GM21576 (cell line): ENCODE data around the gene C12orf50.
"Not testable (repeated sequence)": the region's sequence is repeated elsewhere in the genome, so short reads cannot be mapped to it uniquely, and the experiment has no call there.

Experiments used
- ATAC-seq: cut with Tn5 transposase; IDR thresholded peaks from one replicate; pipeline ENCODE4 v1.9.1; 2021; ENCODE audit warnings: mild to moderate bottlenecking, moderate library complexity; ENCODE audit not compliant: unreplicated experiment

C12orf50 gene, protein sequence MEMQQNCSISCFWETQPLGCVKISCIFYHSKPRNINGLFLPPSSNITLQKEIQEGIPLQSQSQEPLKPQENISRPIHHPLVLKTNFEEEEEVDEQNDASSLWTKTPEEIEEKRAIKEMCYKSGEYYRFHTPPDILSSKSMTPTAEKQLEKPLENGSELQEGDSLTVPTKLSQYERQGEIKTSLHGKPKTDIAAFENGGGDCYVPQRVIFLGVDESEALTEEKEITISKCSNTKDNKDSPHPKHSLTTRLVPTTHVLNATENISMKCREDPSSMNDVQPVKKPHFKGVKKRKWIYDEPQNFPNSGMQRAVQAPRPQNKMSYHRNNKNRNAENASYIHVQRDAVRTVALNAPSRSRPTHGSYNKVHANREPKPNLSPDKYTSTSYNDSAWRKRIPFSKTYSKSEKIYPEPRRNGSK

DNA sequence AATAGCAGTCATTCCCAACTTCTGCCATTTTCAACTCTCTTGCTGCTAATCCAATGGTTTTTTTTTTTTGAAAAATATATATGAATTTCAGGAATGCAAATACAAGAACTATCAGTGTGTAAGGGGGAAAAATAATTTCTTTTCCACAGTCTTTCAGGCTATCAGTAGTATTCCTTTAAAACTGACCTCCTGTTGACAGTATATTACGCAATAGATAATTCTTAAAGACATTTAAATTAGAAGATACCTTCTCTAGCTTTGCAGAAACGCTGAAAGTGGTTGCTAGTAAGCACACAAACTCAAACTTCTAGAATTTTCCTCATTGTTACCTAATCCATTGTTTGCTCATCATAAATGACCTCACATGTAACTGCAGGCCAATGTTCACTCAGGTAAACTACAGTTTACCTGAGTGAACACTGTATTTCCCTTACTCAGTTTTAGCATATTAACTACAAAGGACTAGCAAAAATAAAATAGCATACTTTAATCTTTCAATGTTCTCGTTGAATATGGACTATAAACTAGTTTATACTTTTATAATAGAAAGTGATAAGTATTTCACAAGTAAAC lies at the start of gene C12orf50:
Gene C12orf50 (minus strand): TSS at position 309 of the 573 bp plus-strand sequence. CDS start 2,439 bp downstream, outside the sequence.
- no peak for ATAC-seq

DNA sequence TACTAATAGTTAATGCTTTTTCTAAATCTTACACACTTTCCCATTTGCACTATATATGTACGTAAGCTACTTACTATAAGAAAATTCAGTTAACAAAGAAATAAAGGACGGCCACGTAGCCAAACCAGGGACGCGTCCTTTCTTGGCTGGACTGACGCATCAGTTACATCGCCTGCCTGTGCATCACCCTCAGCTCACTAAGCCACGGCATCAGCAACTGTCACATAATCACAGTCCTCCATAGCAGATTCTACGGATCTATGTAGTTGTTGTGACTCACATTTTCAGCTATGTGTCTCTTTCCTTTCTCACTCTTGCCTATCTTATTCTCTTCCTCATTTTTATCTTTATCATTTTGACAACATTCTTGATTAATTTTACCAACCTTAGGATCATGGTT lies 38.1 kb upstream of the C12orf50 start:
- no peak for ATAC-seq

DNA sequence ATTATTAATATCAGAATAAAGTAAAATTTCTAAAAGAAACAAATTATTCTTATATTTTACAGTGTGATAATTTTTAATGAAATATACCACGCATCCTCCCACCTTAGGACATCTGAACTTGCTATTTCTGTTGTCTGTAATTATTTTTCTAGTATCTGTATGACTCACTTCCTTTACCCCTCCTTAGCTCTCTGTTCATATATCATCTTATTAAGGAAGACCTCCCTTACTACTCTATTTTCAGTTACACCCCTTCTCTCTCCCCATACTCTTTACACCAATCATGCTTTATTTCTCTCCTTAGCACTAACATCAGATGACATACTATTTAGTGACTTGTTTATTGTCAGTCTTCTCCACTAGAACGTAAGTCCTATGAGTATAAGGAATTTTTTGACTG lies 34.2 kb upstream of the C12orf50 start:
- peak; percentile 84 for ATAC-seq

DNA sequence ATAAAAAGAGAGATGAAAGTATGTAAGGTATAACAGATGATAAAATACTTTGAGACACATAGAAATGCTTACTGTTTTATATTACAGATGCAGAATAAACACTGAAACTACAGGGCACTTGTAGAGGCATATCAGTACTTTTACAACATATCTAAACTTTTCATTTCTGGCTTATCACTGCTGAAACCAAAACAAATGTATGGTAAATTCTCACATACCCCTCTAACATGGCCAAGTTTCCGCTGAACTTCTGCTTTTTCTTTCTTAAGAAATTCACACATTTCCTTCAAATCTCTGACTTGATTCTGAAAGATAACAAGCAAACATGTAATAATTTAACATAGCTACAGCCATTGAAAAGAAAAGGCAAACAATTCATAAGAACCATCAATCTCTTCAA lies 33.3 kb upstream of the C12orf50 start:
- peak; percentile 73 for ATAC-seq

DNA sequence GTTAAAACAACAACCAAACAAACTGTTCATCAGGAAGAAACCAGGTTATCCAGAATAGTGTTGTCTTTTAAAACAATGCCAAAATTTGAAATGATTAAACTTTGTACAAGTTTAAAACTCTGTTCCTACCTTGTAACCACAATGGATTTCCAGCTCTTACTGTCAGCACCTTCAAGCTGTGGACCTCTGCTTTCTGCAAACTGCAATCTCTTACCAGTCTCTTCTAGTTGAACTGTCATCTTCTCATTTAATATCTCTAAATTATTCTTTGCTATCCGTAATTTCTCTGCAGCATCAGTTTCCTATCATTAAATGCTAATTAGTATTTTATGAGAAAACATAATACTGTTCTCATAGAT lies 29.5 kb upstream of the C12orf50 start:
- ATAC-seq: no peak

DNA sequence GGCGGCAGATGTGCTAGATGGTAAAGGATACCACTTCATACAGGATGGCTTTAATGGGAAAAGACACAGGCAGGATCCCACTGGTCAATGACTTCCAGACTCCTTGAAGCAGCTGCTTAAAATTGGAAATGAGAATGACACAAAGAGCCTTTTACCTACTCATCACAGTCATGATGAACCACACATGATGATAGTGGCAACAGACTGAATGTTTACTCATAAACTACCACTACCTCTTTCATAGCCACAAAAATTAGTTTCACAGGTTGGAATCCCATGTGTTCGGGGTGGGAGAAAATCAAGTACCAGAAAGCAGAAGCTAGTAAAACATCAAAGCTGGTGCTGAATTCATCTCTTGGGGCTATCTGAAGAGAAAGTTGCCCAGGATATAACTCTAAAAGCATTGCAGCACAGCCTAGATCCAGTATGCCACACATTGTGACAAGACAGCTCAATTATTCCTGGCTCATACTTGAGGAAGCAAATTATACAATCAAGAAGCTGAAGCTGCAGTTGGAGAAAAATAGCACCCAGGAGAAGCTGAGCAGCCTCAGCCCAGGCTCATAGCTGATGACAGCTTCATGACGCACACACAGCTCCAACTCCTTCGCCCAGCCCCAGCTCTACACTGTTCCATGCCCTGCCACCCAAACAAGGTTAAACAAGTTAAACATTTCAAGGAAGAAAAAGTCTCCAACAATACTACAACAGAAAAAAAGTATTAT lies 29.0 kb upstream of the C12orf50 start:
- no peak for ATAC-seq

DNA sequence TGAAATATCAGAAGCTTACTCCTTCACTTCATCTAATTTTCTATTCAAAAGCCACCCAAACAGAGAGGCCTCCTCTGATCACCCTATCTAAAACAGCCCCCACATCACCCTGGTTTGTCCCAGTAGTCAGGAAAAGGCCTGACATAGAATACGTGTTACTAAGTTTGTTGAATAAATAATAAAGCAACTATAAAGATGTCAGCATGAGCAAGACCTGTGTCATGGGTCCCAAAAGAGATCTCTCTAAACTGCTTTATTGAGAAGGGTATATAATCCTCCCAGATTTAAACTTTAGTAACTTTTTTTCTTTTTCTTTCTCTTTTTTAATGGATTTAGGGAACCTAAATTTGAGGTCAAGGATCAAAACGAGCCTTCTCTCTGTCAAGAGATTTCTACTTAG lies 27.4 kb upstream of the C12orf50 start:
- ATAC-seq: no peak

DNA sequence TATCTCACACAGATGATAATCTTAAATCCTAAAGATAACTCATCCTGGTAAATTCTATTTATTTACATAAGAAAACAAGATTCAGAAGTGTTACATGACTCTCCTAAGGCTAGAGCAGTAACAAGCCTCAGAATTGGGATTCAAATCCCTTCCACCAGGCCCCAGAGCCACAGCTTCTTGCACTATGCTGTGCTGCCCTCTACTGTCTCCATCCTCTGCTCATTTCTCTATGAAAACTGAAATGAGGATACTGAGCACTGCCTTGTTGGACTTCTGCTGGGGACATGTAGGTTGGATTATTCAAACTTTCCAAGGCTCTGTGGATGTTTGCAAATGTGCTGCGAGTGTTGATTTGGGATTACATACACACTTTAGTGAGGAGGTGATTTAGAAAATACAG lies 23.5 kb upstream of the C12orf50 start:
- ATAC-seq: peak; percentile 85

DNA sequence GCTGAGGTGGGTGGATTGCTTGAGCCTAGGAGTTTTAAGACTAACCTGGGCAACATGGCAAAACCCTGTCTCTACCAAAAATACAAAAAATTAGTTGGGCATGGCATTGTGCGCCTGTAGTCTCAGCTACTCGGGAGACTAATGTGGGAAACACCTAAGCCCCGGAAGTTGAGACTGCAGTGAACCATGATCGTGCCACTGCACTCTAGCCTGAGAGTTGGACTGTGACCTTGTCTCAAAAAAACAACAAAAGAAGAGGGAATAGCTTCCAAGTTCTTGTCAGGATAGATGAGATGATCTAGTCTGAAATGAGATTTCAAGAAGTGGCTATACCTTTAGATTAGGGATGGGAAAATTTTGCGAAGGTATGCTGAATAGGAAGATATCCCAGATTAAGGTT lies 14.8 kb upstream of the C12orf50 start:
- no peak for ATAC-seq

DNA sequence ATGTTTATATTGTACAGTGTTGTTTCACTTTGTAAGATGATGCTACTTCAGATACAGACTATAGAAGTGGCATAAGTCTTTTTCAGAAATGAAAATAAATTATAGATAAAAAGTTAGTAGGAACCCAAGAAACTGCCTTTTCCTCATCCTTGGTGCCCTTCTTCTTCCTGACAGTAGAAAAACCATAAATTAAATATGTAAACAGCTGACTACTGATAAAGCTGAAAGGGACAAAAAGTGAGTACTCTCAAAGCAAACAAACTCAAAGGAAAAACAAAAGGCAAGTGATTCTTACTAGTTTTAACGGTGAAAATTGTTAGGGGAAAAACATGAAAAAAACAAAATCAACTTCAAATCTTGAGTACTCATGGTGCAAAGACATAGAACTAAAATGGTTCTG lies 8.6 kb upstream of the C12orf50 start:
- no peak for ATAC-seq

DNA sequence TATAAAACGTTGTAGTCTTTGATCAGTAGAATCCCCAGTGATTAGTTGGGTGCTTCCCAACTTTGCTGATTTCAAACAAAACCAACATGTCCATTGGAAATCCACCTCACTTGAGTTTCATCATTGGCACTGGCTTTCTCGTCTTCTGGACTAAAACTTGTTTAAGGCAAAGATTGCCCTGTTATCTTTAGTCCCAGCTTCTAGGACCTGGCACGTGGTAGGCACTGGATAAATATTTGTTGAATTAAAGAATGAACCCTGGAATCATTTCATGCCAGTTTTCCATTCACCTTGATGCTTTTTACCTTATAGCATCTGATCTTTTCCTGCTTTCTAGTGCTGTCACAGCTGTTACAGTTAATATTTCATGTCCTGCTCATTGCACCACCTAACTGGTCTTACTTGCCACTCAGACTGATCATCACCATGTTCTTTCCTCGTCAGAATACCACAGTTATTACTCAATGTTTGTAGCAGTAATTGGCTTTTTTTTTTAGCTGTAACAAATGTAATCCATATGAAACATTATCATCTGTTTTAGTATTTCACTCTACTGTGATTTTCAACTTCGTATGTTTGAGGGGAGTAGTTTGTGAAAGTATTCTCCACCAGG lies 7.3 kb upstream of the C12orf50 start:
- no peak for ATAC-seq

DNA sequence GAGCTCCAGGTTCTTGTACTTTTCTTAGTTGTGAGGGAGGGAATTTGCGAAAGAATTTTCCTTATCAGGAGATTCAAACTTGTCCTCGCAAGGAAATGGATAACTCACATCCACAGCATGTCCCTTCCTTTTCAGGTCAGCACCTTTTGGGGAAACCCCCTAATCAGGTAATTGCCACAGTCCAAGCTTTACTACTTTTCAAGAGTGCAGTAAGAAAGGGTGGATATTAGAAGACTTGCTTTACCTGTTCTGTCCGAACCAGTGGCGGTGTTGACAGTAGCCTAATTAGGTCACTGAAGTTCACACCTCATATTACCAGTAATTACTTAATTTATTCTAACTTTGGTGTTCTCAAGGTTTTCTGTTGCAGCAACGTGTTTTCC lies 6.7 kb upstream of the C12orf50 start:
- peak; percentile 20 for ATAC-seq

DNA sequence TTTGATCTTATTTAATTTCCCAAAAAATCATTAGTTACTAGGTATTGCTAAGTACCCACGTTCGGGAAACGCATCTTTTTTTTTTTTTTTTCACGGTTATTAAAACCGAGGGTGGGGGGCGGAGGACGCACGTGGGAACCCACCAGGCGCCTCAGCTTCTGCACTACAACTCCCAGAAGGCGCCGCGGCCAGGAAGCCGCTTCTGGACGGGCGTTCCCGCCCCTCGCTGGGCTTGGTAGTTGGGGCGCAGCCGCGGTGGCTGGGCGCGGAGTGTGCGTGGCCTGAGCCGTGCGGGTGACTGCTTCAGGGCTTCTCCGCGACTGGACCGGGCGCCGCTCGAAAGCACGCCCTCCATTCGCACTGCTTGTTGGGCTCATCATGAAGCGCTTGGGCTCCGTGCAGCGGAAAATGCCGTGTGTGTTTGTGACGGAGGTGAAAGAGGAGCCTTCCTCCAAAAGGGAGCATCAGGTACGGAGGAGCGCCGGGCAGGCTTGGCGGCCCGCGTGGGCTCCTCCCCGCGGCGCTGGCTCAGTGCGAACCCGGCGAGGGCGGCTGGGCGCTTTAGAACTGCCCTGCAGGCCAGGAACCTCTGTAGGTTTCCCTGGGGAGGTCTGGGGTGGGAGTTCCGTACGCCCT lies 6.2 kb upstream of the C12orf50 start:
- ATAC-seq: peak; percentile 100

DNA sequence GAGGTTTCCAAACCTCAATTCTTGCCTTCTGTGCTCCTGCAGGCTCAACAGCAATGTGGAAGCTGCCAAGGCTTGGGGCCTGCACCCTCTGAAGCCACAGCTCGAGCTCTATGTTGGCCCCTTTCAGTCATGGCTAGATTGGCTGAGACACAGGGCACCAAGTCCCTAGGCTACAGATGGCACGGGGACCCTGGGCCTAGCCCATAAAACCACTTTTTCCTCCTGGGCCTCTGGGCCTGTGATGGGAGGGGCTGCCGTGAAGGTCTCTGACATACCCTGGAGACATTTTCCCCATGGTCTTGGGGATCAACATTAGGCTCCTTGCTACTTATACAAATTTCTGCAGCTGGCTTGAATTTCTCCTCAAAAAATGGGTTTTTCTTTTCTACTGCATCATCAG lies 2.0 kb upstream of the C12orf50 start:
- not testable (repeated sequence) for ATAC-seq

DNA sequence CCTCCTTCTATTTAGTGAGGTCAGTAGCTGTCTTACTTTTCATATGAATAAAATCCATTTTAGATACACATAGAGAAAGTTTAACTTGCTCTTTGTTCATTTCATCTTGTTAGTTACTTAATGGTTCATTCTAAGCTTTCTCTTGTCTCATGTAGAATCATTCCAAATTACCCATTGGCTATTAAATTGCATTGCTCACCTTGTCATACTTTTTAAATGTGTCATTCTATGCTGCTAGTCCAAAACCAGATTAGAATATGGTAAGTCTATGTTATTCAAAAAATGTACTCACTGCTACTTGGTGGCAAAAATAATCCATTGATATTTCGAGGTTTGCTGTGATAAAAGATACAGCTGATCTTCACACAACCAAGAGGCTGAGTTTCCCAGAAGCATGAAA lies 3.0 kb downstream of the C12orf50 start:
- no peak for ATAC-seq

DNA sequence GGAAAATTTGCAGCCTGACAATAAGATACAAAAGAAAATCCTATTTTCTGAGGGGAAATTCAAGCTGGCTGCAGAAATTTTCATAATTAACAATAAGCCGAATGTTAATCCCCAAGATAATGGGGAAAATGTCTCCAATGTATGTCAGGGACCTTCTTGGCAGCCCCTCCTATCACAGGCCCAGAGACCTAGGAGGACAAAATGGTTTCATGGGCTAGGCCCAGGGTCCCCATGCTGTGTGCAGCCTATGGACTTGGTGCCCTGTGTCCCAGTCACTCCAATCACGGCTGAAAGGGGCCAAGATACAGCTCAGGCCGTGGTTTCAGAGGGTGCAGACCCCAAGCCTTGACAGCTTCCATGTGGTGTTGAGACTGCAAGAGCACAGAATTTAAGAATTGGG lies 11.2 kb downstream of the C12orf50 start:
- ATAC-seq: no peak

DNA sequence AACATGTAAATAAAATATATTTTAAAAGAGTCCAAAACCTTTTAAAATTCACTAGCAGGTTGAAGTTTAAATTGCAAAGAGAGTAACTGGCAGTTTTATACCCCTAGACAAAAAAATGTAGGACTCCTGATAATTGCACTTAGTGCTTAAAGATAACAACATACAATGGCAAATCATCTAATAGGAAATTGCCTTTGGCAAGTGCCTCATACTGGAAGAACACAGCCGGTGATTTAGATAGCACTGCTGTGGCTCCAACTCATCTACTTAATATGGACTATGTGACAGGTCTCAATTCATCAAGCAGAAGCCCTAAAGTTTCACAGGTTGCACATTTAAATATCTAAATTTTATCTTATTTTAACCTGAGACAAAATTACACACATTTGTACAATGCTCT lies 13.4 kb downstream of the C12orf50 start:
- no peak for ATAC-seq

DNA sequence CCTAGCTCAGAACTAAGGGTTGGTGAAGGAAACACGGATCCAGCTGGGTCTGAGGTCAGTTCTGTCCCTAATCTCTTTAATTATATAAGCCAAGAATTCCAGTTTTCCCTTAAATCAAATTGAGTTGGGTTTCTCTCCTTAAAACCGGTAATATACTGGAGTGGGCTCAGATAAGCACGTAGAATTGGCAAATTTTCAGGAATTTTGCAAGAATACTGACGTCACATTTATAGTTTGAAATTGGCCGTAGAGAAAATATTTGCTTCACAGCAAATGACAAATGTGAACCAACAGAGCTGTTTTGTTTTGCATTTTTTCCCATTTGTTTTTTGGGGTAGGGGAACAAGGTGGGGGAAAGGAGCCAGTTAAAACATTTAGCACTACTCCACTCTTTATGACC lies 17.4 kb downstream of the C12orf50 start:
- no peak for ATAC-seq

DNA sequence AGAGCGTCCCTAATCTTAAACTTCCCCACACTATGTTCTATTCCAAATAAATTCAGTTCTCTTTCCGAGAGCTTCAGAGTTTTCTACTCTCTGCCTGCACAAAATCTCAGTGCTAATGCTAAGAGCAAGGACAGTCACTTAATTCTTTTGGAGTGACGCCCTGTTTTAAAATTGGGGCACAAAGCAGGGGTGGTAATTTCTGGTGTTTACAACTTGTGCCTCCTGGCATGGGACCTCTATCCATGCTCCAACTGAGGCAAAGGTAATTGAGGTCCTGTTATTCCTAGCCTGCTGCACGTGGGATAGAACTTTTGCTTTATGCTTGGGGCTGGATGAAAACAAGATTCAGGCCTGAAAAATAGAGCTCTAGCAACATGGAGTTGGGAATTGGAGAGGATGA lies 22.9 kb downstream of the C12orf50 start:
- ATAC-seq: no peak

DNA sequence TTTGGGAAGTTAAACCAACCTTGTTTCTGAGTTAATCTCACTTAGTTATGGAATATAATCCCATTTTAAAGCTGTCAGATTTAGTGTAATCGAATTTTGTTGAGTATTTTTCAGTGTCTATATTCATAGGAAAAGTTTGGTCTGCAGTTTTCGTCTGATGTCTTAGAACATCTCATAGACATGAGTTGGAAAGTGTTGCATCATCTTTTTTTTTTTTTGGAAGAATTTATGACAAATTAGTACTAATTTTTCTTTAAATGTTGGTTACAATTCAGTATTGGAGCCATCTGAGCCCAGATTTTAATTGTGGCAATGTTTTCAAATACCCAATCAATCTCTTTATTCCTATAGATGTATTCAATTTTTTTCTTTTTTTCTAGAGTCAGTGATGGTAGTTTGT lies 27.9 kb downstream of the C12orf50 start:
- ATAC-seq: no peak

DNA sequence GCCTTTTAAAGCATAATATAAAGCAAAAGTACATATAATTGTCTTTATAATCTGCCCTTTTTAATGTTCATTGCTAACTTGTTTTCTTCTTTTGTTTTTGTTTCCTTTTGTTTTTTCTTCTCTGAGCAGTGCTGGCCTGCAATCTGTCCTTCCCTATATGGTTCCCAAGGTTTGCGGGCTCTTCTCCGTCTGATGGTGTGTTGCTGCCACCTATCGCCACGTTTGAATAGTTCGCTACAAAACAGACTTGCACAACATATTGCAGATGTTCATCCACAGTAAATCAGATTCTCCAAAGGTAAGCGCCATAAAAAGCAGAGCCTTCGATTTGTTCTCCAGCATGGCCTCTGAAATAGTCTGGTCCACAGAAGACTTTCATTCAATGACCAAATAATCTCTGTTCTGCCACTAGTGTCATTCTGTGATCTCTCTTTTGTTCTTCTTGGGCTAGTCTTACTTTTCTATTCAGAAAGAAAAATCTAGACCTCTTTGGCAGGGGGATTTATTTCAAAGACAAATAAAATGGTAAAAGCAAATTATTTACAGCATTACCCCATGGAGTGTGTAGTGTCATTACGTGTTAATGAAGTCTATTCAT lies 33.5 kb downstream of the C12orf50 start:
- peak; percentile 92 for ATAC-seq
